ENCODE results near the gene CANT1. TPM values are rescaled to one million over a fixed set of nuclear protein-coding genes. Genes with fewer than 3 reads are reported as not detected.

The CANT1 gene
- total RNA-seq, 1 experiment from 2014 or later, result 34.1 TPM

DNA sequence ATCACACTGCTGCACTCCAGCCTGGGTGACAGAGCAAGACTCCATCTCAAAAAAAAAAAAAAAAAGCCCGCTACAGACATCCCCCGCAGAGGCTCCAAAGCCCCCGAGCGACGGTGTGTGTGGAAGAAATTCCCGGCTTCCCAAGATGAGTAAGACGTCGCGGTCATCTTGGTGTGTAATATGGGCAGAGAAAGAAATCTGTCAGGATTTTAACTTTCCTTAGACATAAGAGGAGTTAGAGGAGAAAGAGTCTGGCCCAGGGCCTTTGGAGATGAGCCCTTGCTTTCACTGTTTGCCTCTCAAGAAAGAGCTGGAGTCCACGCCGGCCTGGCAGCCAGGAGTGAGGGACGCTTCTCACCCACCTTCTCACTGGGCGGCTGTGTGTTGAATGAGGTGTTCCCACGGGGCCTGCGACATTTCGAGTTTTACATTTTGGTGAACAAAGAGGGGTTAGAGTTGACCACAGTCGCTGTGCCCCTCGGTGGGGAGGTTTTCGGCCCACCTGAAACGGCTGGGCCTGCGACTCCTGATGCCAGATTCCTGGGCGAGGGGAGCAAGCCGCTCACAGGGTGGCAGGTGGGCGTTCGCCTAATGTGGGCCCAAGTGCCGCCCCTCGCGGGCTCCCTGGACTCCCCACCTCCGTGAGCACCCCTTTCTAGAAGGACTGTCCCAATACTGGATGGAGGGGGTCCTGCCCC lies 32.3 kb upstream of the CANT1 start (continued):
- TF ChIP-seq, protein P1, sequence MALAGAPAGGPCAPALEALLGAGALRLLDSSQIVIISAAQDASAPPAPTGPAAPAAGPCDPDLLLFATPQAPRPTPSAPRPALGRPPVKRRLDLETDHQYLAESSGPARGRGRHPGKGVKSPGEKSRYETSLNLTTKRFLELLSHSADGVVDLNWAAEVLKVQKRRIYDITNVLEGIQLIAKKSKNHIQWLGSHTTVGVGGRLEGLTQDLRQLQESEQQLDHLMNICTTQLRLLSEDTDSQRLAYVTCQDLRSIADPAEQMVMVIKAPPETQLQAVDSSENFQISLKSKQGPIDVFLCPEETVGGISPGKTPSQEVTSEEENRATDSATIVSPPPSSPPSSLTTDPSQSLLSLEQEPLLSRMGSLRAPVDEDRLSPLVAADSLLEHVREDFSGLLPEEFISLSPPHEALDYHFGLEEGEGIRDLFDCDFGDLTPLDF (CRISPR knock-in tag; IDR thresholded peaks at IDR 0.05), result no peak
- TF ChIP-seq, protein P2, sequence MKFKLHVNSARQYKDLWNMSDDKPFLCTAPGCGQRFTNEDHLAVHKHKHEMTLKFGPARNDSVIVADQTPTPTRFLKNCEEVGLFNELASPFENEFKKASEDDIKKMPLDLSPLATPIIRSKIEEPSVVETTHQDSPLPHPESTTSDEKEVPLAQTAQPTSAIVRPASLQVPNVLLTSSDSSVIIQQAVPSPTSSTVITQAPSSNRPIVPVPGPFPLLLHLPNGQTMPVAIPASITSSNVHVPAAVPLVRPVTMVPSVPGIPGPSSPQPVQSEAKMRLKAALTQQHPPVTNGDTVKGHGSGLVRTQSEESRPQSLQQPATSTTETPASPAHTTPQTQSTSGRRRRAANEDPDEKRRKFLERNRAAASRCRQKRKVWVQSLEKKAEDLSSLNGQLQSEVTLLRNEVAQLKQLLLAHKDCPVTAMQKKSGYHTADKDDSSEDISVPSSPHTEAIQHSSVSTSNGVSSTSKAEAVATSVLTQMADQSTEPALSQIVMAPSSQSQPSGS (CRISPR knock-in tag; IDR thresholded peaks at IDR 0.05; ENCODE audit: borderline replicate concordance, low read depth), result no peak
- TF ChIP-seq ZNF396 (CRISPR knock-in tag; IDR thresholded peaks at IDR 0.05; ENCODE audit: borderline replicate concordance), result no peak
- TF ChIP-seq NR2C2 (CRISPR knock-in tag; IDR thresholded peaks at IDR 0.05), result no peak
- TF ChIP-seq ZNF219 (CRISPR knock-in tag; IDR thresholded peaks at IDR 0.05; ENCODE audit: borderline replicate concordance), result no peak
- no peak for TF ChIP-seq NFATC4 (CRISPR knock-in tag; IDR thresholded peaks at IDR 0.05)

DNA sequence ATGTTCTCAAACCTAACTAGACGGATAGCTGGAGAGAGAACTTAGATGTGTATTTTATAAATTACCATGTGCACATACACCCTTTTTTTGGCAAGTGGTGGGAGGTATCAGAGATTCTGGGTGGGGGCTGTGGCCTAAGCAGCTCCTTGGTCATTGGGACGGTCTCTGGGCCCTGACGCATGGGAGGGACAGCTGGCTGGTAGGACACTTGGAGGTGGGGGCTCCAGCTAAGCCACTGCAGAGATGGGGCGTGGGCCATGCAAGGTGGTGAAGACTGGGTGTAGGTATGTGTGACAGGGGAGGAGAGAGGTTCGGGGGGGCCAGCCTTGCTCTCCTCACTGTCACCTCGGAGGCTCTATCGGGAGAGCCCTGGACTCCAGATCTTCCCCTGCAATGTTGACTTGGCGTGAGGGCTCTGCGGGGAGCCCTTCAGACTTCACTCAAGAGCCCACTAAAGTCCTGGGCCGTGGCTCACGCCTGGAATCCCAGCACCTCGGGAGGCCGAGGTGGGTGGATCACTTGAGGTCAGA lies 31.5 kb upstream of the CANT1 start:
- peaks cover 5% of the 10 kb centered on the region; the same call in 1 of the 2 replicates for H3K4me1 Mint-ChIP-seq
- H3K9me3 Mint-ChIP-seq, result peaks cover 13% of the 10 kb centered on the region
- ChIA-PET POLR2A (no interaction called here), CTCF (interaction anchor here (0.9 to 2.1 kb wide), 6 partner anchors 8 to 57 kb away, joined by 3 to 15 read pairs (median 3); partner anchors contain the start of gene ENGASE)
- no peak overlapping the region for H3K27ac Mint-ChIP-seq
- H3K36me3 Mint-ChIP-seq, result no peaks in the 10 kb centered on the region
- TF ChIP-seq, protein P3, sequence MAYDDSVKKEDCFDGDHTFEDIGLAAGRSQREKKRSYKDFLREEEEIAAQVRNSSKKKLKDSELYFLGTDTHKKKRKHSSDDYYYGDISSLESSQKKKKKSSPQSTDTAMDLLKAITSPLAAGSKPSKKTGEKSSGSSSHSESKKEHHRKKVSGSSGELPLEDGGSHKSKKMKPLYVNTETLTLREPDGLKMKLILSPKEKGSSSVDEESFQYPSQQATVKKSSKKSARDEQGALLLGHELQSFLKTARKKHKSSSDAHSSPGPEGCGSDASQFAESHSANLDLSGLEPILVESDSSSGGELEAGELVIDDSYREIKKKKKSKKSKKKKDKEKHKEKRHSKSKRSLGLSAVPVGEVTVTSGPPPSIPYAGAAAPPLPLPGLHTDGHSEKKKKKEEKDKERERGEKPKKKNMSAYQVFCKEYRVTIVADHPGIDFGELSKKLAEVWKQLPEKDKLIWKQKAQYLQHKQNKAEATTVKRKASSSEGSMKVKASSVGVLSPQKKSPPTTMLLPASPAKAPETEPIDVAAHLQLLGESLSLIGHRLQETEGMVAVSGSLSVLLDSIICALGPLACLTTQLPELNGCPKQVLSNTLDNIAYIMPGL (CRISPR knock-in tag; IDR thresholded peaks at IDR 0.05), result no peak
- TF ChIP-seq, protein P4, sequence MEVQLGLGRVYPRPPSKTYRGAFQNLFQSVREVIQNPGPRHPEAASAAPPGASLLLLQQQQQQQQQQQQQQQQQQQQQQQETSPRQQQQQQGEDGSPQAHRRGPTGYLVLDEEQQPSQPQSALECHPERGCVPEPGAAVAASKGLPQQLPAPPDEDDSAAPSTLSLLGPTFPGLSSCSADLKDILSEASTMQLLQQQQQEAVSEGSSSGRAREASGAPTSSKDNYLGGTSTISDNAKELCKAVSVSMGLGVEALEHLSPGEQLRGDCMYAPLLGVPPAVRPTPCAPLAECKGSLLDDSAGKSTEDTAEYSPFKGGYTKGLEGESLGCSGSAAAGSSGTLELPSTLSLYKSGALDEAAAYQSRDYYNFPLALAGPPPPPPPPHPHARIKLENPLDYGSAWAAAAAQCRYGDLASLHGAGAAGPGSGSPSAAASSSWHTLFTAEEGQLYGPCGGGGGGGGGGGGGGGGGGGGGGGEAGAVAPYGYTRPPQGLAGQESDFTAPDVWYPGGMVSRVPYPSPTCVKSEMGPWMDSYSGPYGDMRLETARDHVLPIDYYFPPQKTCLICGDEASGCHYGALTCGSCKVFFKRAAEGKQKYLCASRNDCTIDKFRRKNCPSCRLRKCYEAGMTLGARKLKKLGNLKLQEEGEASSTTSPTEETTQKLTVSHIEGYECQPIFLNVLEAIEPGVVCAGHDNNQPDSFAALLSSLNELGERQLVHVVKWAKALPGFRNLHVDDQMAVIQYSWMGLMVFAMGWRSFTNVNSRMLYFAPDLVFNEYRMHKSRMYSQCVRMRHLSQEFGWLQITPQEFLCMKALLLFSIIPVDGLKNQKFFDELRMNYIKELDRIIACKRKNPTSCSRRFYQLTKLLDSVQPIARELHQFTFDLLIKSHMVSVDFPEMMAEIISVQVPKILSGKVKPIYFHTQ (CRISPR knock-in tag; IDR thresholded peaks at IDR 0.05), result no peak
- no peak for TF ChIP-seq ETV6 (CRISPR knock-in tag; IDR thresholded peaks at IDR 0.05)
- no peak for TF ChIP-seq ZNF138 (CRISPR knock-in tag; conservative IDR thresholded peaks at IDR 0.05)
- TF ChIP-seq, protein P5, sequence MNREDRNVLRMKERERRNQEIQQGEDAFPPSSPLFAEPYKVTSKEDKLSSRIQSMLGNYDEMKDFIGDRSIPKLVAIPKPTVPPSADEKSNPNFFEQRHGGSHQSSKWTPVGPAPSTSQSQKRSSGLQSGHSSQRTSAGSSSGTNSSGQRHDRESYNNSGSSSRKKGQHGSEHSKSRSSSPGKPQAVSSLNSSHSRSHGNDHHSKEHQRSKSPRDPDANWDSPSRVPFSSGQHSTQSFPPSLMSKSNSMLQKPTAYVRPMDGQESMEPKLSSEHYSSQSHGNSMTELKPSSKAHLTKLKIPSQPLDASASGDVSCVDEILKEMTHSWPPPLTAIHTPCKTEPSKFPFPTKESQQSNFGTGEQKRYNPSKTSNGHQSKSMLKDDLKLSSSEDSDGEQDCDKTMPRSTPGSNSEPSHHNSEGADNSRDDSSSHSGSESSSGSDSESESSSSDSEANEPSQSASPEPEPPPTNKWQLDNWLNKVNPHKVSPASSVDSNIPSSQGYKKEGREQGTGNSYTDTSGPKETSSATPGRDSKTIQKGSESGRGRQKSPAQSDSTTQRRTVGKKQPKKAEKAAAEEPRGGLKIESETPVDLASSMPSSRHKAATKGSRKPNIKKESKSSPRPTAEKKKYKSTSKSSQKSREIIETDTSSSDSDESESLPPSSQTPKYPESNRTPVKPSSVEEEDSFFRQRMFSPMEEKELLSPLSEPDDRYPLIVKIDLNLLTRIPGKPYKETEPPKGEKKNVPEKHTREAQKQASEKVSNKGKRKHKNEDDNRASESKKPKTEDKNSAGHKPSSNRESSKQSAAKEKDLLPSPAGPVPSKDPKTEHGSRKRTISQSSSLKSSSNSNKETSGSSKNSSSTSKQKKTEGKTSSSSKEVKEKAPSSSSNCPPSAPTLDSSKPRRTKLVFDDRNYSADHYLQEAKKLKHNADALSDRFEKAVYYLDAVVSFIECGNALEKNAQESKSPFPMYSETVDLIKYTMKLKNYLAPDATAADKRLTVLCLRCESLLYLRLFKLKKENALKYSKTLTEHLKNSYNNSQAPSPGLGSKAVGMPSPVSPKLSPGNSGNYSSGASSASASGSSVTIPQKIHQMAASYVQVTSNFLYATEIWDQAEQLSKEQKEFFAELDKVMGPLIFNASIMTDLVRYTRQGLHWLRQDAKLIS (CRISPR knock-in tag; IDR thresholded peaks at IDR 0.05; ENCODE audit: borderline replicate concordance), result no peak
- TF ChIP-seq, protein P6, sequence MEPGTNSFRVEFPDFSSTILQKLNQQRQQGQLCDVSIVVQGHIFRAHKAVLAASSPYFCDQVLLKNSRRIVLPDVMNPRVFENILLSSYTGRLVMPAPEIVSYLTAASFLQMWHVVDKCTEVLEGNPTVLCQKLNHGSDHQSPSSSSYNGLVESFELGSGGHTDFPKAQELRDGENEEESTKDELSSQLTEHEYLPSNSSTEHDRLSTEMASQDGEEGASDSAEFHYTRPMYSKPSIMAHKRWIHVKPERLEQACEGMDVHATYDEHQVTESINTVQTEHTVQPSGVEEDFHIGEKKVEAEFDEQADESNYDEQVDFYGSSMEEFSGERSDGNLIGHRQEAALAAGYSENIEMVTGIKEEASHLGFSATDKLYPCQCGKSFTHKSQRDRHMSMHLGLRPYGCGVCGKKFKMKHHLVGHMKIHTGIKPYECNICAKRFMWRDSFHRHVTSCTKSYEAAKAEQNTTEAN (CRISPR knock-in tag; IDR thresholded peaks at IDR 0.05), result no peak
- TF ChIP-seq TCF7 (CRISPR knock-in tag; IDR thresholded peaks at IDR 0.05; ENCODE audit: low read depth), result no peak
- H3K27me3 Mint-ChIP-seq (ENCODE audit: low read depth), result peaks cover 12% of the 10 kb centered on the region
- no peak for DNase-seq (ENCODE audit: low spot score)
- ATAC-seq, result no peak
- no peak overlapping the region for H3K4me3 Mint-ChIP-seq
